HFFc6 (cell line): ENCODE measurements around the gene FBLIM1. TPM values are rescaled to one million over a fixed set of nuclear protein-coding genes. Genes with fewer than 3 reads are reported as not detected.

Experiments
- DNase-seq: peaks from one replicate; pipeline ENCODE4 v3.0.0-alpha.2; 2018
- H3K27ac Mint-ChIP-seq: 2 replicates; pipeline ENCODE4 v1.8.0; 2020; ENCODE audit warnings: mild to moderate bottlenecking, mixed read lengths
- H3K27me3 Mint-ChIP-seq: 2 replicates; pipeline ENCODE4 v1.8.0; 2021; ENCODE audit warnings: mild to moderate bottlenecking, moderate library complexity, mixed read lengths; ENCODE audit not compliant: insufficient read depth
- H3K36me3 Mint-ChIP-seq: 2 replicates; pipeline ENCODE4 v1.8.0; 2021; ENCODE audit warnings: low read depth, mixed read lengths
- H3K4me1 Mint-ChIP-seq: 2 replicates; pipeline ENCODE4 v1.8.0; 2020; ENCODE audit warnings: low read depth, mixed read lengths
- H3K4me3 Mint-ChIP-seq: 2 replicates; pipeline ENCODE4 v1.8.0; 2020; ENCODE audit warnings: mild to moderate bottlenecking, moderate library complexity, mixed read lengths
- H3K9me3 Mint-ChIP-seq: 2 replicates; pipeline ENCODE4 v1.8.0; 2020; ENCODE audit warnings: mild to moderate bottlenecking, mixed read lengths
- CTCF ChIP-seq: fragments of 200-600 bp; sonication (generic); IDR thresholded peaks from 2 replicates; pipeline ENCODE4 v1.5.0; 2021; ENCODE audit warnings: antibody characterized with exemption, mild to moderate bottlenecking
- total RNA-seq, 6 experiments: library from RNA; stranded (reverse); fragmentation: NEBNext Ultra II Directional; extraction: Animal tissue kit (Norgen Biotek cat#: 25700); gene quantifications; 2 replicates in 1 of 6; 3 replicates in 5 of 6; pipeline ENCODE4 v1.2.3, GENCODE V29; 2021

FBLIM1 gene
- total RNA-seq, 6 experiments from 2014 or later = 98.4 to 127 (median 110) TPM

DNA sequence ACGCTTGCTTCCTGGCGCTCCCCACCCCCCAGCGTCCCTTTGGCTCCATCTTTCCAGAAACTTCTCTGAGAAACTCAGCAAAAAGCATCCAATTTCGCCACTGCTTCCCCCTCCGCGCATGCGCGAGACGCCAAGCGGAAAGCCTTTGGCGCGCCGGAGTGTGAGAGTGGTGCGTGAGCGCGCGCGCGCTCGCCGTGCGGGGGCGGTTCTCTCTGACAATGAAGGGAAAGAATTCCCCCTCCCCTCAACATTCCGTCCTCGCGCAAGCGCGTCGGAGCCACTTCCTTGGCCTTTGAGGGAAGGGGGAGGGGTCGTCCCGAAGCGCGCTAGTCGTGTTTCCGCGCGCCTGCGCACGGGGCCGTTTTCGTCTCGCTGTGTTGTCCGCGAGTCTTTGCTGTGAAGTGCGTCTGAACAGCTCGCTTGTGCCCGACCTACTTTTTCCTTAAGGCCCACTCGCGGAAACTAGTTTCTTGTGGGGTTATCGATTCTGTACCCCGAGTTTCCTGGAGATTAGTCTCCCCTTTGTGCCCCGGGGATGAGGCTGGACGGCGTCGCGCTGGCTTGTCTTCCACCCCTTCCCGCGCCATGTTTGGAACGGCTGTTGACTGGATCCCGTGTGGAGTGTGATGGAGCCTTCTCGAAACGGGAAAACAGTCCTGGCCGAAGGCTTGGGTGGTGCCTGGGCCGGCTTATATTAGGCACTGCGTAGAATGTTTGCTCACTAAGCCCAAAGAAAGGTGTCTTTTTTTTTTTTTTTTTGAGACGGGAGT is 77.3 kb downstream of the FBLIM1 start:
- Mint-ChIP-seq H3K27ac (peak overlapping the region; percentile 98), H3K36me3 (peaks cover 7% of the 10 kb centered on the region), H3K27me3 (peaks cover 1% of the 10 kb centered on the region; the same call in 1 of the 2 replicates), H3K4me1 (peaks cover 24% of the 10 kb centered on the region), H3K4me3 (peak overlapping the region; percentile 98), H3K9me3 (no peaks in the 10 kb centered on the region)
- DNase-seq = peak; percentile 98
- no peak for TF ChIP-seq CTCF

Other genes with a start within 250 kb of the FBLIM1 start
- 1 to 10 TPM; 7.2 to 8.9 (median 7.8) TPM for gene CASP9, start 234.6 kb upstream of the FBLIM1 start, total RNA-seq
- gene DNAJC16, start 231.9 kb upstream of the FBLIM1 start, total RNA-seq = 10 to 100 TPM; 21.5 to 26.5 (median 22.8) TPM
- under 1 TPM in 3 of 6 experiments, not detected in 3; 0.07 to 0.14 (median 0.09) TPM for gene AGMAT, start 173.7 kb upstream of the FBLIM1 start, total RNA-seq
- 10 to 100 TPM; 11.6 to 15.3 (median 13.3) TPM for gene DDI2, start 141.3 kb upstream of the FBLIM1 start, total RNA-seq
- 10 to 100 TPM; 61.5 to 70.5 (median 66.0) TPM for gene PLEKHM2, start 74.5 kb upstream of the FBLIM1 start, total RNA-seq
- gene SLC25A34, start 22.5 kb upstream of the FBLIM1 start, total RNA-seq = under 1 TPM; 0.26 to 0.68 (median 0.43) TPM
- not detected for gene TMEM82, start 16.3 kb upstream of the FBLIM1 start, total RNA-seq
- gene UQCRHL, start 48.9 kb downstream of the FBLIM1 start, total RNA-seq = 1 to 10 TPM in 5 of 6 experiments, under 1 TPM in 1; 0.75 to 1.8 (median 1.5) TPM
- gene SPEN, start 88.9 kb downstream of the FBLIM1 start, total RNA-seq = 10 to 100 TPM; 25.7 to 30.2 (median 27.6) TPM
- gene ZBTB17, start 217.3 kb downstream of the FBLIM1 start, total RNA-seq = 10 to 100 TPM; 22.5 to 25.4 (median 24.1) TPM
- gene SRARP, start 245.4 kb downstream of the FBLIM1 start, total RNA-seq = not detected